GM06990 (cell line): ENCODE data around the gene ABCC12.
"Not testable (repeated sequence)": the region's sequence is repeated elsewhere in the genome, so short reads cannot be mapped to it uniquely, and the experiment has no call there.

Source experiments
- DNase-seq: peaks from one replicate; pipeline ENCODE4 v3.0.0-alpha.2; 2011; ENCODE audit not compliant: insufficient read length; ENCODE audit errors: extremely low read depth
- H3K27me3 ChIP-seq: replicated peaks from 2 replicates; pipeline ENCODE4 v1.6.0; 2011; ENCODE audit warnings: low read length; ENCODE audit not compliant: control insufficient read depth, insufficient read depth
- H3K36me3 ChIP-seq: 2 replicates; pipeline ENCODE4 v1.5.1; 2011; ENCODE audit warnings: low read length; ENCODE audit not compliant: control insufficient read depth, insufficient read depth
- H3K4me3 ChIP-seq: replicated peaks from 2 replicates; pipeline ENCODE4 v1.5.1; 2011; ENCODE audit warnings: low read depth, mild to moderate bottlenecking, control low read depth, low read length
- CTCF ChIP-seq: IDR thresholded peaks from 2 replicates; pipeline ENCODE4 v1.5.1; 2011; ENCODE audit warnings: low read length, control low read depth, mild to moderate bottlenecking, inconsistent platforms; ENCODE audit not compliant: insufficient read depth, poor library complexity, severe bottlenecking

Gene ABCC12

DNA sequence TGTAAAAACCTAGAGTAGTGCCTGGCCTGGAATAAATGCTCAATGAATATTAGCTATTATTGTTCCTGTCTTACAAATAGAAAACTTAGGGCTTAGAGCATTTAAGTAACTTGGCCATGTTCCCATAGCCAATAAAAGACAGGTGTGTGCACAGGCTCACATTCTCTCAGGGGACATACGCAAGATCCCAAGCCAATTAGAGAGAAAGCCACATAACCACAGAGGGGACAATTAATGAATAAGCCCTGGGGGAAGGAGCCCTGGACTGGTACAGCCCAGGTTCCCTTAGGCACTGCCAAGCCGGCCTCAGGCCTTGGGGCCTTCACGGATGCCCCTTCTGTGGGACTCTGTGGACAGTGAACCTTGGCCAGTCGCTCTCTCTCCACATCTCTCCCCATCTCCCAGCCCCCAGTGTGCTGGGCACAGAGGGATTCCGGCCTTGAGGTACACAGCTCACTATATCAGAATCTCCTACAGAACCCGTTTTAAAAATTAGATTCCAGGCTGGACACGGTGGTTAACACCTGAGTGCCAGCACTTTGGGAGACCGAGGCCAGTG lies 27.3 kb upstream of the ABCC12 start:
- DNase-seq, result peak; percentile 29
- no peaks in the 10 kb centered on the region for H3K36me3 ChIP-seq
- TF ChIP-seq CTCF, result no peak
- H3K4me3 ChIP-seq, result no peak overlapping the region
- H3K27me3 ChIP-seq, result no peaks in the 10 kb centered on the region; the same call in none of the 2 replicates

DNA sequence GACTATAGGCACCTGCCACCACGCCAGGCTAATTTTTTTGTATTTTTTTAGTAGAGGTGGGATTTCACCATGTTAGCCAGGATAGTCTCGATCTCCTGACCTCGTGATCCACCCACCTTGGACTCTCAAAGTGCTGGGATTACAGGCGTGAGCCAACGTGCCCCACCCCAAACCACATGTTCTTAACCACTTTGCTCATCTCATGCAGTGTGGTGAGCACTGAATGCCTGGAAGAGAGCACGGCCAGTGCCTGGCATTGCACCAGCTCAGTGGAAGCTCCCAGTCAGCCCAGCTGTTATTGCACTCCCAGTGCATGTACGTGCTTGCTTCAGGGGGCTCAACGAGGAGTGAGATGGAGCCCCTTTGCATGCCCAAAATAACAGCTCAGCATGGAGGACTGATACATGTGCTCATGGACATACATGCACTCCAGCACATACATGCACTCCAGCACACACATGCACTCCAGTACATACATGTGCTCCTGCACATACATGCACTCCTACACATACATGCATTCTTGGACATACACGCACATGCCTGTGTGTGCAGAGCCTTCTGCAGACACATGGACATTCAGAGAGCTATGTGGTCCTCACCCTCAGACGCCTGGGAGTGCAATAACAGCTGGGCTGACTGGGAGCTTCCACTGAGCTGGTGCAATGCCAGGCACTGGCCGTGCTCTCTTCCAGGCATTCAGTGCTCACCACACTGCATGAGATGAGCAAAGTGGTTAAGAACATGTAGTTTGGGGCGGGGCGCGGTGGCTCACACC lies 26.1 kb upstream of the ABCC12 start:
- H3K4me3 ChIP-seq, H3K36me3 ChIP-seq, DNase-seq, H3K27me3 ChIP-seq: not testable (repeated sequence)

DNA sequence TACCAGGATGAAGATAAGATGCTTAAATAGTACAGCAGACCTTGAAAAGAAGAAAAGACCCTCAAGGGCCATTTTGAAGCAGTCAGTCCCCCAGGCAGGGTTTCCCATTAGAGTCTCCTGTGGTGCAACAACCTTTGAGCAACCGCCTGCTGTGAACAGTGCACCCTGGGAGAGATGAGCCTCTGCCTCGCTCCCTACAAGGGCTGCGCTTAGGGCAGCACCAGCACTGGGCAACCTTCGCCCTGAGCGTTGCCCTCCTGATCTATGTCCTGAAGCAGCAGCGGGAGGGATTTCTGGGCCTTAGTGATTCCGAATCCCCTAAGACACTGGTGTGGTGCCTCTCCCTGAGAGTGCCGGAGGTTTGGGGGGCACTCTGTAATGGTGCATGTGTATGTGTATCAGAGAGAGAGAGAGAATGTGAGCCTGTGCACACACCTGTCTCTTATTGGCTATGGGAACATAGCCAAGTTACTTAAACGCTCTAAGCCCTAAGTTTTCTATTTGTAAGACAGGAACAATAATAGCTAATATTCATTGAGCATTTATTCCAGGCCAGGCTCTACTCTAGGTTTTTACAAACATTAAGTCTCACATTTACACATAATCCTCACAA lies 25.2 kb upstream of the ABCC12 start:
- DNase-seq, result no peak
- Histone ChIP-seq H3K36me3 (no peaks in the 10 kb centered on the region), H3K4me3 (no peak overlapping the region), H3K27me3 (no peaks in the 10 kb centered on the region; the same call in none of the 2 replicates)
- no peak for TF ChIP-seq CTCF

DNA sequence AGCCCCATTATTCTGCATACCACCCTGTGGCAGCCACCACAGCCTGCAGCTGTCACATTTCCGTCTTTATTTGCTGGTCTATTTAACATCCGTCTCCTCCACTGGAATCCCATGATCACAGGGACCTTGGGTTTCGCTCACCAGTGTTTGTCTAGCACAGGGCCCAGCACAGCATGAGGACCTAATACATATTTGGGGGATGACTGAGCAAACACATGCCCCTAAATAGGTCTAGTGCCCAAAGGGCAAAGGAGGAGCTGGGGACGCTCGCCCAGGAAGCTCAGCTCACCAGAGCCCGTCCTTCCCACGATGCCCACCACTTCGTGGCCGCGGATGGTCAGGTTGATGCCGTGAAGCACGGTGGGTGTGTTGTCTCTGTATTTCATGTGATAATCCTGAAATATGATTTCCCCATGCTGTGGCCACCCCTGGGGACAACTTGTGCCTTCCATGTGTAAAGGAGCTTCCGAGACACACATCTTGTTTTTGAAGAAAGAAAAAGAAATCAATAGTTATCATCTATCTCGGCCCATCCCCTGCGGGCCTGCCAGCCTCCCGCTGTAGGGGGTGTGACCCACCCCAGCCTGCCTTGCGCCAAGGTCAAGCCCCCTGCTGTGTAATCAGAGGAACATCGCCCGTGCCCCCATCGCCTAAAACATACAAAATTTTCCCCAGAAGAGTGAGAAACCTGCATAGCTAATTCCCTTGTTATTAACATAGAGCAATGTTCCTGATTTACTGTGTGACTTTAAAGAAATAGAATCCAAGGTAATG lies 21.0 kb upstream of the ABCC12 start:
- TF ChIP-seq CTCF, result no peak
- no peak for DNase-seq
- H3K27me3 ChIP-seq, result no peaks in the 10 kb centered on the region; the same call in none of the 2 replicates
- no peaks in the 10 kb centered on the region for H3K36me3 ChIP-seq
- no peak overlapping the region for H3K4me3 ChIP-seq

- DNase-seq, result no peak
- TF ChIP-seq CTCF, result no peak
- Histone ChIP-seq H3K36me3 (no peaks in the 10 kb centered on the region), H3K4me3 (no peak overlapping the region), H3K27me3 (no peaks in the 10 kb centered on the region; the same call in 1 of the 2 replicates)
Observed at GRCh38 chr16:48173889-48174288, 18.1 kb upstream of the ABCC12 start.

DNA sequence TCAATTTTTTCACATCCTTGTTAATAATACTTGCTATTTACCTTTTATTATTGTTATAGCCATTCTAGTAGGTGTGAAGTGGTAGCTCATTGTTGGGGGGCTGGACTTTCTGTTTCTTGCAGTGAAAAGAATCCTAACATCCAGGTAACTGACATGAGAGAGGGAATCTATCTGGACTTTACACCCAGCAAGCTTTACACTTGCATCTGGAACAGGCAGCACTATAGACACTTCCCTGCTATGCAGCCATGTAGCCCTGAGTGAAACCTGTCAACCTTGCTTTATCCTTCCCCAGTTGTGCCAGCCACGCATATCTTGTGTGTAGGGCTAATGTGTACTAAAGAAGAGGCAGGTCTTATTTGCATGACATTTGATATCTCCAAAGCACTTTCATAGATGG lies 16.9 kb upstream of the ABCC12 start:
- TF ChIP-seq CTCF, result no peak
- Histone ChIP-seq H3K27me3 (no peaks in the 10 kb centered on the region), H3K4me3 (no peak overlapping the region), H3K36me3 (no peaks in the 10 kb centered on the region)
- no peak for DNase-seq
